ENCODE measurements around the gene KRTAP5-10.
"Not testable (repeated sequence)": the region's sequence is repeated elsewhere in the genome, so short reads cannot be mapped to it uniquely, and the experiment has no call there.

GRCh38 chr11:71540521-71541304 lies 24.6 kb upstream of the KRTAP5-10 start:
- not testable (repeated sequence) for TF ChIP-seq CTCF, POLR2A (IDR thresholded peaks at IDR 0.05)
